ENCODE measurements around the gene ZNF831.

Gene ZNF831

GRCh38 chr20:59159493-59160376 is 3.9 kb upstream of the ZNF831 start:
- TF ChIP-seq CTCF (conservative IDR thresholded peaks at IDR 0.05; ENCODE audit: low read depth, low read length), result no peak
- DNase-seq (ENCODE audit: low read depth), result no peak
- H3K4me3 ChIP-seq (ENCODE audit: low read depth, low read length), result no peak overlapping the region

- TF ChIP-seq CTCF (conservative IDR thresholded peaks at IDR 0.05; ENCODE audit: low read depth, low read length), result no peak
- no peak overlapping the region for H3K4me3 ChIP-seq (ENCODE audit: low read depth, low read length)
- no peak for DNase-seq (ENCODE audit: low read depth)
These were observed 3.1 kb upstream of the ZNF831 start for GRCh38 chr20:59160389-59161115.

- TF ChIP-seq CTCF (conservative IDR thresholded peaks at IDR 0.05; ENCODE audit: low read depth, low read length), result no peak
- no peak for DNase-seq (ENCODE audit: low read depth)
- H3K4me3 ChIP-seq (ENCODE audit: low read depth, low read length), result no peak overlapping the region
These were observed 1.9 kb upstream of the ZNF831 start for GRCh38 chr20:59161721-59162120.

GRCh38 chr20:59164686-59165391 is 1.2 kb downstream of the ZNF831 start:
- no peak overlapping the region for H3K4me3 ChIP-seq (ENCODE audit: low read depth, low read length)
- no peak for DNase-seq (ENCODE audit: low read depth)
- TF ChIP-seq CTCF (conservative IDR thresholded peaks at IDR 0.05; ENCODE audit: low read depth, low read length), result no peak

GRCh38 chr20:59165396-59165795 is 1.8 kb downstream of the ZNF831 start:
- no peak overlapping the region for H3K4me3 ChIP-seq (ENCODE audit: low read depth, low read length)
- DNase-seq (ENCODE audit: low read depth), result no peak
- TF ChIP-seq CTCF (conservative IDR thresholded peaks at IDR 0.05; ENCODE audit: low read depth, low read length), result no peak

- no peak for DNase-seq (ENCODE audit: low read depth)
- no peak for TF ChIP-seq CTCF (conservative IDR thresholded peaks at IDR 0.05; ENCODE audit: low read depth, low read length)
- H3K4me3 ChIP-seq (ENCODE audit: low read depth, low read length), result no peak overlapping the region
These were observed 2.5 kb downstream of the ZNF831 start for GRCh38 chr20:59165891-59166709.
